ENCODE measurements around the gene ARPC5L.

DNA sequence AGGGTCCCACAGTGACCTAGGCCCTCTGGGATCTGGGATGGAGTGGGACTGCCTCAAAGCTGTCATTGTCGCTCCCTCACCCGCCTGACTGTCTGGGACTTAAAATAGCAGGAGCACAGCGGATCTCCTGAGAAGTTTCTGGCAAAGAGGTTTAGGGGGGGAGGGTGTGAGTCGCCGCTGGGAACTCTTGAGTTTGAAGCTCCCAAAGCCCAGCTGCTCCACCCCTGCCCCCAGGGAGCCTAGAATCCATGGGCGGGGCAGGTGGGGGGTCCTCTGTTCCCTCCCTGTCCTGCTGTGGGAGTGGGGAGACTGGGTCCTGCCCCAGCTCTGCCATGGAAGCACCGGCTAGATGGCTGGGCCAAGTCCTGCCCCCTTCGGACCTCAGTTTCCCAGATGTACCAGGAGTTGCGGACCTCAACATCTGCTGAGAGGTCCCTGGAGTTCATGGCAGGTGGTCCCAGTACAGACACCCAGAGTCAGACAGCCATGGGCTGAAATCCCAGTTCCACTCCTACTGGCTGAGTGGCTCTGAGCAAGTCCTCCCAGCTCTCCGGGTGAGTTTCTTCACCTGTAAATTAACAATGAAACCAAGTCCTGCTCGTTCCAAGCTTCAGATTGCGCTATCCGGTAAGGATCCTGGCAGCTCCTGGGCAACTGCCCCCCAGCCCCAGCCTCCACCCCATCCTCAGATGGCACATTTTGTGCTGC lies 9.7 kb upstream of the ARPC5L start:
- TF ChIP-seq POLR2A (IDR thresholded peaks at IDR 0.05) = no peak
- TF ChIP-seq, protein P1, sequence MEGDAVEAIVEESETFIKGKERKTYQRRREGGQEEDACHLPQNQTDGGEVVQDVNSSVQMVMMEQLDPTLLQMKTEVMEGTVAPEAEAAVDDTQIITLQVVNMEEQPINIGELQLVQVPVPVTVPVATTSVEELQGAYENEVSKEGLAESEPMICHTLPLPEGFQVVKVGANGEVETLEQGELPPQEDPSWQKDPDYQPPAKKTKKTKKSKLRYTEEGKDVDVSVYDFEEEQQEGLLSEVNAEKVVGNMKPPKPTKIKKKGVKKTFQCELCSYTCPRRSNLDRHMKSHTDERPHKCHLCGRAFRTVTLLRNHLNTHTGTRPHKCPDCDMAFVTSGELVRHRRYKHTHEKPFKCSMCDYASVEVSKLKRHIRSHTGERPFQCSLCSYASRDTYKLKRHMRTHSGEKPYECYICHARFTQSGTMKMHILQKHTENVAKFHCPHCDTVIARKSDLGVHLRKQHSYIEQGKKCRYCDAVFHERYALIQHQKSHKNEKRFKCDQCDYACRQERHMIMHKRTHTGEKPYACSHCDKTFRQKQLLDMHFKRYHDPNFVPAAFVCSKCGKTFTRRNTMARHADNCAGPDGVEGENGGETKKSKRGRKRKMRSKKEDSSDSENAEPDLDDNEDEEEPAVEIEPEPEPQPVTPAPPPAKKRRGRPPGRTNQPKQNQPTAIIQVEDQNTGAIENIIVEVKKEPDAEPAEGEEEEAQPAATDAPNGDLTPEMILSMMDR (IDR thresholded peaks at IDR 0.05) = no peak
